ENCODE data around the gene RNF166.

DNA sequence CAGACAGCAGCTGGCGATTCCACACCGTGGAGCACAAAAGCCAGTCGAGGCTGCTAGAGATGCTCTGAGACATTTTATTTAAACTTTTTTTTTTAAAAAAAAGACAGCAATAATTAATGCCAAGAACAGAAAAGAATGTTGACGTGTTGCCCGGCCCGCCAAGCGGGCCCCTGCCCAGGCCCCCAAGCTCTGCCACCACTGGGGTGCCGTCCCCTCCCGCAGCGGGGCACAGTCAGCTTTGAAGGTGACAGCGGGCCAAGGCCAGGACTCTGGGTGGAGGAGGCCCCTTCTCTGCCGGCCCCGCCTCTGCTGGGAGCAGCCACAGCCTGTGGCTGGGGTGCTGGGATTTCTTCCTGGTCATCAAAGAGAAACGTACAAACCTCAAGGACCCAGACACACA is 9.8 kb downstream of the RNF166 start:
- TF ChIP-seq EZH2 (IDR thresholded peaks at IDR 0.05; ENCODE audit: low read length, missing control alignments): no peak
- TF ChIP-seq, protein P1, sequence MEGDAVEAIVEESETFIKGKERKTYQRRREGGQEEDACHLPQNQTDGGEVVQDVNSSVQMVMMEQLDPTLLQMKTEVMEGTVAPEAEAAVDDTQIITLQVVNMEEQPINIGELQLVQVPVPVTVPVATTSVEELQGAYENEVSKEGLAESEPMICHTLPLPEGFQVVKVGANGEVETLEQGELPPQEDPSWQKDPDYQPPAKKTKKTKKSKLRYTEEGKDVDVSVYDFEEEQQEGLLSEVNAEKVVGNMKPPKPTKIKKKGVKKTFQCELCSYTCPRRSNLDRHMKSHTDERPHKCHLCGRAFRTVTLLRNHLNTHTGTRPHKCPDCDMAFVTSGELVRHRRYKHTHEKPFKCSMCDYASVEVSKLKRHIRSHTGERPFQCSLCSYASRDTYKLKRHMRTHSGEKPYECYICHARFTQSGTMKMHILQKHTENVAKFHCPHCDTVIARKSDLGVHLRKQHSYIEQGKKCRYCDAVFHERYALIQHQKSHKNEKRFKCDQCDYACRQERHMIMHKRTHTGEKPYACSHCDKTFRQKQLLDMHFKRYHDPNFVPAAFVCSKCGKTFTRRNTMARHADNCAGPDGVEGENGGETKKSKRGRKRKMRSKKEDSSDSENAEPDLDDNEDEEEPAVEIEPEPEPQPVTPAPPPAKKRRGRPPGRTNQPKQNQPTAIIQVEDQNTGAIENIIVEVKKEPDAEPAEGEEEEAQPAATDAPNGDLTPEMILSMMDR (conservative IDR thresholded peaks at IDR 0.05 in 1 of 2, IDR thresholded peaks at IDR 0.05 in 1 of 2; ENCODE audit: low read depth in 1 of 2, low read length in 2 of 2): no peak
